ENCODE results near the gene SLC13A5.

SLC13A5 gene

GRCh38 chr17:6679241-6679640 lies 33.9 kb downstream of the SLC13A5 start:
- H3K79me1 ChIP-seq (ENCODE audit: low read depth, low read length), result no peaks in the 10 kb centered on the region
- no peak overlapping the region for H3K14ac ChIP-seq (ENCODE audit: low read length)
- H2BK5ac ChIP-seq (ENCODE audit: low read length), result no peak overlapping the region
- no peak overlapping the region for H2BK120ac ChIP-seq (ENCODE audit: low read depth, low read length)
- no peak overlapping the region for H2BK15ac ChIP-seq (ENCODE audit: low read length)
- no peak overlapping the region for H3K9ac ChIP-seq (ENCODE audit: low read depth, low read length, poor library complexity)
- no peak overlapping the region for H3K18ac ChIP-seq (ENCODE audit: low read length)
- H4K91ac ChIP-seq (ENCODE audit: low read depth, low read length, poor library complexity), result no peak overlapping the region
- no peak overlapping the region for H2AK5ac ChIP-seq (ENCODE audit: low read depth, low read length)
- no CpG with 5 or more reads among the region's 6 CpGs for WGBS, 2 donors (ENCODE audit: extremely low coverage in 2 of 2, insufficient read length in 2 of 2, insufficient replicate concordance in 1 of 2)
- H4K8ac ChIP-seq (ENCODE audit: low read depth, low read length), result no peak overlapping the region
- no peak overlapping the region for H3K27ac ChIP-seq (replicated peaks; ENCODE audit: low read length)
- H2BK12ac ChIP-seq (ENCODE audit: low read length), result no peak overlapping the region
- no peak overlapping the region for H3K4me3 ChIP-seq (ENCODE audit: low read length in 2 of 2)
- H3K4me2 ChIP-seq (ENCODE audit: insufficient read depth, low read length, poor library complexity, severe bottlenecking), result no peak overlapping the region
- H2AFZ ChIP-seq (ENCODE audit: low read length), result no peak overlapping the region
- no peak overlapping the region for H3K23ac ChIP-seq (ENCODE audit: low read depth, low read length, poor library complexity)
- H3K4ac ChIP-seq (ENCODE audit: low read length), result no peak overlapping the region
- DNase-seq (ENCODE audit: low spot score), result no peak
- H3K9me3 ChIP-seq (replicated peaks in 1 of 2; ENCODE audit: control insufficient read depth in 2 of 2, insufficient read depth in 1 of 2, low read depth in 1 of 2, low read length in 2 of 2), result no peaks in the 10 kb centered on the region
- no peaks in the 10 kb centered on the region for H3K4me1 ChIP-seq (ENCODE audit: control insufficient read depth in 2 of 2, insufficient read depth in 1 of 2, low read depth in 1 of 2, low read length in 2 of 2)
- peaks cover 0 to 21% (median 0%) of the 10 kb centered on the region in 3 experiments for H3K27me3 ChIP-seq (ENCODE audit: control insufficient read depth in 3 of 3, insufficient read depth in 3 of 3, low read depth in 1 of 3, low read length in 3 of 3)
- no peaks in the 10 kb centered on the region for H3K36me3 ChIP-seq (replicated peaks in 1 of 2; ENCODE audit: control insufficient read depth in 2 of 2, insufficient read depth in 2 of 2, low read length in 2 of 2)

GRCh38 chr17:6677946-6678345 lies 35.2 kb downstream of the SLC13A5 start:
- no peaks in the 10 kb centered on the region for H3K4me1 ChIP-seq (ENCODE audit: control insufficient read depth in 2 of 2, insufficient read depth in 1 of 2, low read depth in 1 of 2, low read length in 2 of 2)
- peak overlapping the region; percentile 55 for H3K9ac ChIP-seq (ENCODE audit: low read depth, low read length, poor library complexity)
- H2BK5ac ChIP-seq (ENCODE audit: low read length), result no peak overlapping the region
- H3K36me3 ChIP-seq (replicated peaks in 1 of 2; ENCODE audit: control insufficient read depth in 2 of 2, insufficient read depth in 2 of 2, low read length in 2 of 2), result no peaks in the 10 kb centered on the region
- no peaks in the 10 kb centered on the region for H3K9me3 ChIP-seq (replicated peaks in 1 of 2; ENCODE audit: control insufficient read depth in 2 of 2, insufficient read depth in 1 of 2, low read depth in 1 of 2, low read length in 2 of 2)
- H3K18ac ChIP-seq (ENCODE audit: low read length), result peak overlapping the region; percentile 21
- no peak overlapping the region for H2AK5ac ChIP-seq (ENCODE audit: low read depth, low read length)
- no peak overlapping the region for H3K27ac ChIP-seq (replicated peaks; ENCODE audit: low read length)
- no peak for DNase-seq (ENCODE audit: low spot score)
- no peaks in the 10 kb centered on the region for H3K79me1 ChIP-seq (ENCODE audit: low read depth, low read length)
- no peak overlapping the region for H3K4ac ChIP-seq (ENCODE audit: low read length)
- no peak overlapping the region for H3K23ac ChIP-seq (ENCODE audit: low read depth, low read length, poor library complexity)
- no peak overlapping the region for H3K14ac ChIP-seq (ENCODE audit: low read length)
- peak overlapping the region; percentile 20 for H2BK120ac ChIP-seq (ENCODE audit: low read depth, low read length)
- no peak overlapping the region for H2AFZ ChIP-seq (ENCODE audit: low read length)
- H3K4me3 ChIP-seq (ENCODE audit: low read length in 2 of 2), result no peak overlapping the region
- H2BK15ac ChIP-seq (ENCODE audit: low read length), result peak overlapping the region; percentile 39
- WGBS, 2 donors (ENCODE audit: extremely low coverage in 2 of 2, insufficient read length in 2 of 2, insufficient replicate concordance in 1 of 2), result no CpG with 5 or more reads among the region's 7 CpGs
- no peak overlapping the region for H4K91ac ChIP-seq (ENCODE audit: low read depth, low read length, poor library complexity)
- H3K4me2 ChIP-seq (ENCODE audit: insufficient read depth, low read length, poor library complexity, severe bottlenecking), result no peak overlapping the region
- H4K8ac ChIP-seq (ENCODE audit: low read depth, low read length), result no peak overlapping the region
- peaks cover 0 to 25% (median 0%) of the 10 kb centered on the region in 3 experiments for H3K27me3 ChIP-seq (ENCODE audit: control insufficient read depth in 3 of 3, insufficient read depth in 3 of 3, low read depth in 1 of 3, low read length in 3 of 3)
- H2BK12ac ChIP-seq (ENCODE audit: low read length), result no peak overlapping the region

- H3K14ac ChIP-seq (ENCODE audit: low read length), result no peak overlapping the region
- peak overlapping the region; percentile 6 for H3K23ac ChIP-seq (ENCODE audit: low read depth, low read length, poor library complexity)
- DNase-seq (ENCODE audit: low spot score), result no peak
- no peak overlapping the region for H3K27ac ChIP-seq (replicated peaks; ENCODE audit: low read length)
- WGBS, 2 donors (ENCODE audit: extremely low coverage in 2 of 2, insufficient read length in 2 of 2, insufficient replicate concordance in 1 of 2), result no CpG with 5 or more reads among the region's 16 CpGs
- H3K27me3 ChIP-seq (ENCODE audit: control insufficient read depth in 3 of 3, insufficient read depth in 3 of 3, low read depth in 1 of 3, low read length in 3 of 3), result peaks cover 0 to 25% (median 0%) of the 10 kb centered on the region in 3 experiments
- H3K4ac ChIP-seq (ENCODE audit: low read length), result no peak overlapping the region
- H3K4me1 ChIP-seq (ENCODE audit: control insufficient read depth in 2 of 2, insufficient read depth in 1 of 2, low read depth in 1 of 2, low read length in 2 of 2), result no peaks in the 10 kb centered on the region
- no peaks in the 10 kb centered on the region for H3K9me3 ChIP-seq (replicated peaks in 1 of 2; ENCODE audit: control insufficient read depth in 2 of 2, insufficient read depth in 1 of 2, low read depth in 1 of 2, low read length in 2 of 2)
- no peak overlapping the region for H2BK5ac ChIP-seq (ENCODE audit: low read length)
- H2AFZ ChIP-seq (ENCODE audit: low read length), result no peak overlapping the region
- H4K91ac ChIP-seq (ENCODE audit: low read depth, low read length, poor library complexity), result no peak overlapping the region
- H2BK120ac ChIP-seq (ENCODE audit: low read depth, low read length), result peak overlapping the region; percentile 20
- H3K4me2 ChIP-seq (ENCODE audit: insufficient read depth, low read length, poor library complexity, severe bottlenecking), result no peak overlapping the region
- H4K8ac ChIP-seq (ENCODE audit: low read depth, low read length), result no peak overlapping the region
- no peak overlapping the region for H3K9ac ChIP-seq (ENCODE audit: low read depth, low read length, poor library complexity)
- no peaks in the 10 kb centered on the region for H3K79me1 ChIP-seq (ENCODE audit: low read depth, low read length)
- H2AK5ac ChIP-seq (ENCODE audit: low read depth, low read length), result peak overlapping the region; percentile 17
- no peaks in the 10 kb centered on the region for H3K36me3 ChIP-seq (replicated peaks in 1 of 2; ENCODE audit: control insufficient read depth in 2 of 2, insufficient read depth in 2 of 2, low read length in 2 of 2)
- H2BK15ac ChIP-seq (ENCODE audit: low read length), result no peak overlapping the region
- H3K4me3 ChIP-seq (ENCODE audit: low read length in 2 of 2), result no peak overlapping the region
- H2BK12ac ChIP-seq (ENCODE audit: low read length), result no peak overlapping the region
- no peak overlapping the region for H3K18ac ChIP-seq (ENCODE audit: low read length)
These were observed 35.9 kb downstream of the SLC13A5 start for GRCh38 chr17:6677158-6677831.

GRCh38 chr17:6676802-6677157 lies 36.4 kb downstream of the SLC13A5 start:
- no peak overlapping the region for H3K14ac ChIP-seq (ENCODE audit: low read length)
- no peak overlapping the region for H4K8ac ChIP-seq (ENCODE audit: low read depth, low read length)
- H2BK15ac ChIP-seq (ENCODE audit: low read length), result no peak overlapping the region
- no peak overlapping the region for H4K91ac ChIP-seq (ENCODE audit: low read depth, low read length, poor library complexity)
- H3K4me1 ChIP-seq (ENCODE audit: control insufficient read depth in 2 of 2, insufficient read depth in 1 of 2, low read depth in 1 of 2, low read length in 2 of 2), result no peaks in the 10 kb centered on the region
- H3K27me3 ChIP-seq (ENCODE audit: control insufficient read depth in 3 of 3, insufficient read depth in 3 of 3, low read depth in 1 of 3, low read length in 3 of 3), result peaks cover 0 to 25% (median 0%) of the 10 kb centered on the region in 3 experiments
- H2BK120ac ChIP-seq (ENCODE audit: low read depth, low read length), result no peak overlapping the region
- no peaks in the 10 kb centered on the region for H3K9me3 ChIP-seq (replicated peaks in 1 of 2; ENCODE audit: control insufficient read depth in 2 of 2, insufficient read depth in 1 of 2, low read depth in 1 of 2, low read length in 2 of 2)
- H3K18ac ChIP-seq (ENCODE audit: low read length), result no peak overlapping the region
- WGBS, 2 donors (ENCODE audit: extremely low coverage in 2 of 2, insufficient read length in 2 of 2, insufficient replicate concordance in 1 of 2), result no CpG with 5 or more reads among the region's 6 CpGs
- DNase-seq (ENCODE audit: low spot score), result no peak
- H2BK12ac ChIP-seq (ENCODE audit: low read length), result no peak overlapping the region
- no peaks in the 10 kb centered on the region for H3K79me1 ChIP-seq (ENCODE audit: low read depth, low read length)
- no peak overlapping the region for H3K9ac ChIP-seq (ENCODE audit: low read depth, low read length, poor library complexity)
- no peak overlapping the region for H3K27ac ChIP-seq (replicated peaks; ENCODE audit: low read length)
- peak overlapping the region; percentile 17 for H2AK5ac ChIP-seq (ENCODE audit: low read depth, low read length)
- no peak overlapping the region for H3K4me2 ChIP-seq (ENCODE audit: insufficient read depth, low read length, poor library complexity, severe bottlenecking)
- no peak overlapping the region for H3K4ac ChIP-seq (ENCODE audit: low read length)
- no peak overlapping the region for H2AFZ ChIP-seq (ENCODE audit: low read length)
- no peak overlapping the region for H2BK5ac ChIP-seq (ENCODE audit: low read length)
- H3K4me3 ChIP-seq (ENCODE audit: low read length in 2 of 2), result no peak overlapping the region
- no peak overlapping the region for H3K23ac ChIP-seq (ENCODE audit: low read depth, low read length, poor library complexity)
- no peaks in the 10 kb centered on the region for H3K36me3 ChIP-seq (replicated peaks in 1 of 2; ENCODE audit: control insufficient read depth in 2 of 2, insufficient read depth in 2 of 2, low read length in 2 of 2)

Measured in neuronal stem cell (in vitro differentiated cells).